LNCaP clone FGC (cell line): Measurements from ENCODE around the gene CEP55.

Source experiments
- DNase-seq: peaks from one replicate; pipeline ENCODE4 v3.0.0-alpha.2; 2011; ENCODE audit warnings: low read depth
- H3K4me3 ChIP-seq: 2 replicates; pipeline ENCODE4 v1.5.1; 2011; ENCODE audit warnings: mild to moderate bottlenecking, low read depth, low read length, control low read depth
- TF ChIP-seq, protein P1 (sequence below): IDR thresholded peaks from 2 replicates; pipeline ENCODE4 v1.5.1; 2012; ENCODE audit warnings: mild to moderate bottlenecking; ENCODE audit not compliant: control insufficient read depth, insufficient read depth; ENCODE audit errors: extremely low read depth

The CEP55 gene

DNA sequence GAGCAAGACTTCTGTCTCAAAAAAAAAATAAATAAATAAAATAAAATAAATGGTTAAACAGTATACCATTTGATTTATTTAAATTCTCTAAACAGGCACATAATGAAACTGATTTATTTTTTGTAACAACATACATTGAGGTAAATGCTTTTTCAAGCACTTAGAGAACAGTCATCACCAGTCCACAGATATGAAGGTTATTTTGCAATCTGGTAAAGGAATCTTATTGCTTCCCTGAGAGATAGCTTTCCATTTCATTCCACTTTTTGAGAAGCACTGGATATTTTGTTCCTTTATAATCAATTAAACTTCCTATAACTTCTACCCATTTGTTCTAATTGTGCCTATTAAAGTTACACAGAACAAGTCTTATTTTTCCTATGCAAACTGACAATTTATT lies 5.2 kb downstream of the CEP55 start:
- TF ChIP-seq, protein P1, sequence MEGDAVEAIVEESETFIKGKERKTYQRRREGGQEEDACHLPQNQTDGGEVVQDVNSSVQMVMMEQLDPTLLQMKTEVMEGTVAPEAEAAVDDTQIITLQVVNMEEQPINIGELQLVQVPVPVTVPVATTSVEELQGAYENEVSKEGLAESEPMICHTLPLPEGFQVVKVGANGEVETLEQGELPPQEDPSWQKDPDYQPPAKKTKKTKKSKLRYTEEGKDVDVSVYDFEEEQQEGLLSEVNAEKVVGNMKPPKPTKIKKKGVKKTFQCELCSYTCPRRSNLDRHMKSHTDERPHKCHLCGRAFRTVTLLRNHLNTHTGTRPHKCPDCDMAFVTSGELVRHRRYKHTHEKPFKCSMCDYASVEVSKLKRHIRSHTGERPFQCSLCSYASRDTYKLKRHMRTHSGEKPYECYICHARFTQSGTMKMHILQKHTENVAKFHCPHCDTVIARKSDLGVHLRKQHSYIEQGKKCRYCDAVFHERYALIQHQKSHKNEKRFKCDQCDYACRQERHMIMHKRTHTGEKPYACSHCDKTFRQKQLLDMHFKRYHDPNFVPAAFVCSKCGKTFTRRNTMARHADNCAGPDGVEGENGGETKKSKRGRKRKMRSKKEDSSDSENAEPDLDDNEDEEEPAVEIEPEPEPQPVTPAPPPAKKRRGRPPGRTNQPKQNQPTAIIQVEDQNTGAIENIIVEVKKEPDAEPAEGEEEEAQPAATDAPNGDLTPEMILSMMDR = no peak
- H3K4me3 ChIP-seq = no peak overlapping the region
- no peak for DNase-seq

DNA sequence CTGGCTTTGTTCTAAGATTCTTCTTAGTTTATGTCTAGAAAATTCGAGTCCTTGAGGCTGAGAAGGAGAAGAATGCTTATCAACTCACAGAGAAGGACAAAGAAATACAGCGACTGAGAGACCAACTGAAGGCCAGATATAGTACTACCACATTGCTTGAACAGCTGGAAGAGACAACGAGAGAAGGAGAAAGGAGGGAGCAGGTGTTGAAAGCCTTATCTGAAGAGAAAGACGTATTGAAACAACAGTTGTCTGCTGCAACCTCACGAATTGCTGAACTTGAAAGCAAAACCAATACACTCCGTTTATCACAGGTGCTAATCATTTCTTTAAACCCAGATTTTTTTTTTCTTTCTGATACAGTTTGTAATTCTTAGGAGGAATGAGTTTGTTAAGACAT lies 6.7 kb downstream of the CEP55 start:
- TF ChIP-seq, protein P1 = no peak
- H3K4me3 ChIP-seq = no peak overlapping the region
- DNase-seq = no peak

DNA sequence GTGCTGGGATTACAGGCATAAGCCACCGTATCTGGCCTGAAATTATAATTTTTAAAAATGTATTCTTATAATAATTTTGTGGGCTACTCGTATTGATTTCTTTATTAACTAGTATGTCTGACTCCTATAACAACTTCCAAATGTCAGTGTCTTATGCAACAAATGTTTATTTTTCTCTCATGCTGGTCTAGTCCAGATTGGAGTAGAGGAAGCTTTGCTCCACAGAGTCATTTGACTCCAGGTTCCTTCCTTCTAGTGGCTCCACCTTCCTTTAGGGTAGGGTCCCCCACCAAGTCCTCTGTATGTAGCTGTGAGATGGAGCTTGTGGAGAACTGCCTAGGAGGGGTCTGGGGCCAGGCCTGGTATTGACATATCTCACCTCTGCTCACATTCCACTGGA lies 8.7 kb downstream of the CEP55 start:
- DNase-seq = no peak
- H3K4me3 ChIP-seq = no peak overlapping the region
- TF ChIP-seq, protein P1 = no peak

DNA sequence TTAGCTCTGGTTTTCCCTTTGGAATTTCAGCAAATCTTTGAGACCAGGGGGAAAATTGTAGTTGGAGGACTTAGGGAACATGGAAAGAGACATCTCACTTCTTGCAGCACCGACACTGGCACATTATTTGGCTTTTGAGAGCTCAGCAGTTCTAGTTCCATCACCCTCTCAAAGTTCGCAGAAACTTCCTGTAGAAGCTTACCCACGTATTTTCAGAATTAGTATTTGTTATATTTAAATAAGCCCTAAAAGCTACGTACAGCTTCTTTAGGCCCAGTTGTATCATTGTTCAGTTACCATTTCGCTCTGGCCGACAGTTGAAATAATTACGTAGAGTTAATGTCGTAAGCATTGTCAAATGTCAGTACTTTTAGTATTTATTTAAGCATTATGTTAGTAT lies 13.4 kb downstream of the CEP55 start:
- TF ChIP-seq, protein P1 = no peak
- no peak overlapping the region for H3K4me3 ChIP-seq
- DNase-seq = no peak

DNA sequence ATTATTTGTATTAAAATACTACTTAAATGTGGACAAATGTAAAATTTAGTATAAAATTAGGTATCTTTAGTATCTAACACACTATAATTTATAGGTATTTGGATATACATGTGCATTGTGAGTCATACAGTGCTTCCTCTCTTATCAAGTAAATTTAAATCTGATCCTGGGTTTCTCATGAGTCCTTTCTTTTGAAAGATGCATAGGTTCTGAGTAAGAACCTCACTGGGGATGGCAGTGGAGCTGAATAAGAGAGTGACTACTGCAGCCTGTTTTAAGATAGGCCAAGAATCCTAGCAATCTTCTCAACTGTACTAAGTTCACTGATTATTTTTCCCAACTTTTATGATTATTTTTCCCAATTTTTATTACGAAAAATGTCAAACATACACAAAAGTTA lies 16.2 kb downstream of the CEP55 start:
- DNase-seq = no peak
- TF ChIP-seq, protein P1 = no peak
- H3K4me3 ChIP-seq = no peak overlapping the region

DNA sequence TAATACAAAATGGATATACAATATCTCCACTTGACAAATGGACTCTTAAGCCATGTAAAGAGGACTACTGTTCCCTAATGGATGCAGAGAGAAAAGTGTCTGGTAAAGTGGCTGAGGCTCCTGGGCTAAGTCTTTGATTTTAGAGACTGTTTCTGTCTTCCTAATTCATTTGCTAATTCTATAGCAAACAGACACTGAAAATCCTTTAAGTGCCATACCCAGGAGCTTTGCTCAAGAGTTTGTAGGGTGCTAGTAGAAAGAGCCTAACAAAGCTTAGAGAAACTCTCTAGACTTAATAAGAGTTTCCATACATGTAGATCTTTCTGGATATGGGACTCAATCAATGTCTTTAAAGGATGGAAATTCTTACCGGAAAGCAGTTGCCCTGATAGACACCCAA lies 16.7 kb downstream of the CEP55 start:
- DNase-seq = no peak
- H3K4me3 ChIP-seq = no peak overlapping the region
- TF ChIP-seq, protein P1 = no peak

DNA sequence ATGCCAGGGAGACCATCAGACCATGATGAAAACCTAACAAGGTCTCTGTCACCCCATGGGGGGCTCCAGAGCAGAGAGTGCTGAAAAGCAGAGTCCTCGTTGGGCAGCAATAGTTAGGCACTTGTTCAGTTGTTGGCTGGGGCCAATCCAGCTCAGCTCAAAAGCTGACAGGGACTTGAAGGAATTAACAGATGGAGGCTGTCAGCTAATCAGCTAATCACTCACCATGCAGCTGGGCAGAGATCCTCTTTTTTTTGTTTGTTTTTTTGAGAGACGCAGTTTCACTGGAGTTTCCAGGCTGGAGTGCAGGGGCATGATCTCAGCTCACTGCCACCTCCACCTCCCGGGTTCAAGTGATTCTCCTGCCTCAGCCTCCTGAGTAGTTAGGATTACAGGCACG lies 18.1 kb downstream of the CEP55 start:
- TF ChIP-seq, protein P1 = no peak
- no peak overlapping the region for H3K4me3 ChIP-seq
- no peak for DNase-seq
